Liver (tissue), 9 donors: Measurements from ENCODE around the gene RANBP1. TPM values are rescaled to one million over a fixed set of nuclear protein-coding genes. Genes with fewer than 3 reads are reported as not detected.

ENCODE experiments used
- DNase-seq: peaks from one replicate; pipeline ENCODE4 v3.0.0-alpha.2; 2017; ENCODE audit warnings: low spot score
- H3K27ac ChIP-seq, 2 donors: one replicate each; pipeline ENCODE4 v1.7.0; 2013; ENCODE audit warnings: inconsistent platforms in 2 of 2, low read length in 2 of 2, control low read depth in 1 of 2, low read depth in 1 of 2, mild to moderate bottlenecking in 1 of 2
- H3K27me3 ChIP-seq, 4 donors: one replicate each; pipeline versions ENCODE4 v1.6.1 to v1.7.0; 2013; ENCODE audit warnings: low read length in 3 of 4, inconsistent platforms in 1 of 4, mild to moderate bottlenecking in 1 of 4, moderate library complexity in 1 of 4; ENCODE audit not compliant: control insufficient read depth in 4 of 4, insufficient read depth in 4 of 4
- H3K36me3 ChIP-seq, 4 donors: one replicate each; pipeline versions ENCODE4 v1.6.1 to v1.7.0; 2013; ENCODE audit warnings: low read length in 3 of 4, mild to moderate bottlenecking in 3 of 4, low read depth in 1 of 4, moderate library complexity in 1 of 4; ENCODE audit not compliant: control insufficient read depth in 4 of 4, insufficient read depth in 3 of 4
- H3K4me1 ChIP-seq, 4 donors: one replicate each; pipeline versions ENCODE4 v1.6.1 to v1.7.0; 2013; ENCODE audit warnings: low read length in 3 of 4, mild to moderate bottlenecking in 3 of 4, moderate library complexity in 1 of 4; ENCODE audit not compliant: control insufficient read depth in 4 of 4, insufficient read depth in 4 of 4
- H3K4me3 ChIP-seq, 3 donors: one replicate each; pipeline versions ENCODE4 v1.6.1 to v1.7.0; 2013; ENCODE audit warnings: low read length in 3 of 3, control low read depth in 1 of 3, low read depth in 1 of 3, mild to moderate bottlenecking in 1 of 3
- H3K9ac ChIP-seq, 2 donors: one replicate each; pipeline ENCODE4 v1.7.0; 2013; ENCODE audit warnings: low read length in 2 of 2, mild to moderate bottlenecking in 2 of 2, moderate library complexity in 2 of 2, control low read depth in 1 of 2, low read depth in 1 of 2
- H3K9me3 ChIP-seq, 4 donors: one replicate each; pipeline versions ENCODE4 v1.6.1 to v1.7.0; 2013; ENCODE audit warnings: low read length in 3 of 4; ENCODE audit not compliant: control insufficient read depth in 4 of 4
- ATF3 ChIP-seq: IDR thresholded peaks from 2 replicates; pipeline ENCODE4 v1.6.1; 2016; ENCODE audit warnings: antibody characterized with exemption
- CTCF ChIP-seq: fragments of 150-350 bp; IDR thresholded peaks from 2 replicates; pipeline ENCODE4 v1.5.1; 2017; ENCODE audit warnings: improper control_type of control experiment, low read depth, low read length; ENCODE audit not compliant: missing input control
- EGR1 ChIP-seq, 2 donors: IDR thresholded peaks; 2 replicates each; pipeline ENCODE4 v1.6.1; 2016 to 2018; ENCODE audit warnings: antibody characterized with exemption in 2 of 2, low read depth in 2 of 2
- FOXA1 ChIP-seq: IDR thresholded peaks from 2 replicates; pipeline ENCODE4 v1.6.1; 2016; ENCODE audit warnings: antibody characterized with exemption
- FOXA2 ChIP-seq: IDR thresholded peaks from 2 replicates; pipeline ENCODE4 v1.6.1; 2016; ENCODE audit warnings: antibody characterized with exemption
- GABPA ChIP-seq, 2 donors: IDR thresholded peaks in 1 of 2; conservative IDR thresholded peaks in 1 of 2; 2 replicates each; pipeline ENCODE4 v1.6.1; 2016; ENCODE audit warnings: antibody characterized with exemption in 2 of 2, mild to moderate bottlenecking in 1 of 2, moderate library complexity in 1 of 2
- HNF4A ChIP-seq, 2 donors: conservative IDR thresholded peaks; 2 replicates each; pipeline ENCODE4 v1.6.1; 2016; ENCODE audit warnings: antibody characterized with exemption in 2 of 2, mild to moderate bottlenecking in 2 of 2
- HNF4G ChIP-seq: IDR thresholded peaks from 2 replicates; pipeline ENCODE4 v1.6.1; 2016; ENCODE audit warnings: antibody characterized with exemption
- JUND ChIP-seq, 2 donors: IDR thresholded peaks; 2 replicates each; pipeline ENCODE4 v1.6.1; 2016; ENCODE audit warnings: antibody characterized with exemption in 2 of 2
- MAX ChIP-seq: IDR thresholded peaks from 2 replicates; pipeline ENCODE4 v1.6.1; 2016; ENCODE audit warnings: antibody characterized with exemption
- NR2F2 ChIP-seq: IDR thresholded peaks from 2 replicates; pipeline ENCODE4 v1.6.1; 2016; ENCODE audit warnings: antibody characterized with exemption
- RAD21 ChIP-seq, 2 donors: IDR thresholded peaks; 2 replicates each; pipeline ENCODE4 v1.6.1; 2016; ENCODE audit warnings: antibody characterized with exemption in 2 of 2, mild to moderate bottlenecking in 2 of 2
- REST ChIP-seq: IDR thresholded peaks from 2 replicates; pipeline ENCODE4 v1.6.1; 2016; ENCODE audit warnings: antibody characterized with exemption, mild to moderate bottlenecking
- SP1 ChIP-seq: IDR thresholded peaks from 2 replicates; pipeline ENCODE4 v1.6.1; 2018; ENCODE audit warnings: antibody characterized with exemption, mild to moderate bottlenecking
- TAF1 ChIP-seq: conservative IDR thresholded peaks from 2 replicates; pipeline ENCODE4 v1.6.1; 2016; ENCODE audit warnings: antibody characterized with exemption, mild to moderate bottlenecking
- YY1 ChIP-seq: IDR thresholded peaks from 2 replicates; pipeline ENCODE4 v1.6.1; 2016; ENCODE audit warnings: antibody characterized with exemption, mild to moderate bottlenecking
- ZBTB33 ChIP-seq: IDR thresholded peaks from 2 replicates; pipeline ENCODE4 v1.6.1; 2016; ENCODE audit warnings: antibody characterized with exemption
- WGBS: extraction: QIAGEN DNeasy Blood & Tissue Kit; methylation state at CpG from one replicate; pipeline ENCODE4 v1.1.7; 2013; 5-methylcytosine and 5-hydroxymethylcytosine counted together
- polyA plus RNA-seq, 2 donors: library from polyadenylated mRNA; stranded (reverse) in 1 of 2; unstranded in 1 of 2; fragments of 200-250 nt in 1 of 2; fragments of >200 nt in 1 of 2; fragmentation: Nextera tagmentation in 1 of 2; extraction: Ambion mirVana in 1 of 2; gene quantifications; one replicate each; pipeline versions ENCODE4 v1.2.1 to v1.2.3, GENCODE V29; 2013 to 2015
- total RNA-seq, 2 donors: library from RNA; depleted of rRNA; stranded (reverse); fragments of >200 nt; gene quantifications; one replicate each; pipeline ENCODE4 v1.2.3, GENCODE V29; 2014
- donor health status: healthy.
- donor health status: healthy.
- donor health status: healthy.
- donor health status: healthy.
- donor health status: healthy.

RANBP1 gene
- total and polyA plus RNA-seq, 4 donors, result 62.3 to 102 (median 87.8) TPM

- no peak for TF ChIP-seq GABPA (IDR thresholded peaks at IDR 0.05 in 1 of 2, conservative IDR thresholded peaks at IDR 0.05 in 1 of 2)
- TF ChIP-seq RAD21 (IDR thresholded peaks at IDR 0.05), result no peak
- TF ChIP-seq NR2F2, result no peak
- no peak for TF ChIP-seq FOXA1
- no peak for TF ChIP-seq FOXA2
- TF ChIP-seq HNF4G, result no peak
- no peak for TF ChIP-seq EGR1 (IDR thresholded peaks at IDR 0.05; ENCODE audit: low read depth in 2 of 2)
- TF ChIP-seq ATF3, result no peak
- TF ChIP-seq YY1, result no peak
- TF ChIP-seq MAX, result no peak
Measured at GRCh38 chr22:20069331-20070042, 46.4 kb upstream of the RANBP1 start (continued).

- no peaks in the 10 kb centered on the region for H3K9me3 ChIP-seq
- no peak overlapping the region for H3K4me3 ChIP-seq
- H3K27me3 ChIP-seq, result no peaks in the 10 kb centered on the region
- H3K9ac ChIP-seq, result no peak overlapping the region
- H3K4me1 ChIP-seq, result no peaks in the 10 kb centered on the region
- no peak overlapping the region for H3K27ac ChIP-seq
- no peaks in the 10 kb centered on the region for H3K36me3 ChIP-seq
- DNase-seq, result no peak
- TF ChIP-seq FOXA1, result no peak
- TF ChIP-seq ATF3, result no peak
- no peak for TF ChIP-seq FOXA2
- TF ChIP-seq REST, result no peak
- no peak for TF ChIP-seq MAX
- TF ChIP-seq HNF4A (conservative IDR thresholded peaks at IDR 0.05), result no peak
- no peak for TF ChIP-seq JUND (IDR thresholded peaks at IDR 0.05)
- no peak for TF ChIP-seq GABPA (IDR thresholded peaks at IDR 0.05 in 1 of 2, conservative IDR thresholded peaks at IDR 0.05 in 1 of 2)
- no peak for TF ChIP-seq ZBTB33
- TF ChIP-seq EGR1 (IDR thresholded peaks at IDR 0.05; ENCODE audit: low read depth in 2 of 2), result no peak
- TF ChIP-seq CTCF, result no peak
- no peak for TF ChIP-seq RAD21 (IDR thresholded peaks at IDR 0.05)
- TF ChIP-seq HNF4G, result no peak
- TF ChIP-seq TAF1, result no peak
- TF ChIP-seq SP1, result no peak
- no peak for TF ChIP-seq NR2F2
- WGBS, result 87% methylated on average over 8 of the region's 8 CpGs
Measured at GRCh38 chr22:20071524-20071972, 44.4 kb upstream of the RANBP1 start.
